Measurements from ENCODE around the gene CDC42BPB.

The CDC42BPB gene

DNA sequence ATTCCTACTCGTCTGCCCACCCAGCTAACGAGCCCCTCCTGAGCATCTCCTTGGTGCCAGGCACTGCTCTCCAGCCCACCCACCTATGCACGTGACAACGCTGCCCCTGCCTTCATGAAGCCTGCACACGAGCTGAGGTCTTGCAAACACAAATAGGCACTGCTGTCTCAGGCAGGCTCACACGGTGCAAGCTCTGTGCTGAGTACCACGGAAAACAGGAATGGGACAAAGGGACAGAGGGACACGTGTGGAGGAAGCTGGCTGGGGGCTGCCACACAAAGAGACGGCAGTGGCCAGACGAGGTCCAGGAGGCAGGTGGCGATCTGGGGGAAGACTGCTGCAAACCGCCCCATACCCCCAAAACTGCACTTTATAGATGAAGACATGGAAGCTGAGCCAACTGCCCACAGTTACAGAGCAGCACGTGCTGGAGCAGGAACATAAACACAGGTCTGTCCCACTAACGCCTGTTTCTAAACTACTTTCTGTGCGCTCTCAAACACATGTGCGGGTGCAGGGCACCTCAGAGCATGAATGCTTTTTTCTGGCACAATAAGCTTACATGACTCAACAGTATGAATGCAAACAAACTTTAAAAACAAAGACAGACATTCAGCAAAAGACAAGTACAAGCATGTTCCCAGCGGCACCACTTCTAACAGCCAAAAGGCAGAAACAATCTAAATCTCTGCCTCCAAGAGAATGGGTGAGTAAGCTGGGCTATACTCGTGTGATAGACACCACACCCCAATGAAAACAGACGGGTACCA lies 70.4 kb downstream of the CDC42BPB start:
- no peak for DNase-seq

DNA sequence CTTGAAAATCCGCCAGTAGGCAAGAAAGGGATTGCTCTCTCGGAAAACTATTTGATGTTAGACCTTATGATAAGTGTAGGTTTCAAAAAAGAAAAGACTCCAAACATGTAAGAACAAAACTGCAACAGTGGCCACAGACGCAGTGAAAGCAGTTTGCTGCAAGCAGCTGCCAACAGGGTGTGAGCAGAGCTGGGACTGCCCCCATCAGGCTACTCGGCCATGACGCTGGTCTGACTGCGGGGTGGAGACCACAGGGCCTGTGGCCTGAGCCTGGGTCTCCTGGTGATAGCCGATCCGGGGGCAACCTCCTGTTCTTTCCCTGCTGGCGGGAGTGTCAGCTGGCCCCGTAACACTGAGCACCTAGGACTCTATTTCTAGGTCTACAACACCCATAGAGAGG lies 71.7 kb downstream of the CDC42BPB start:
- DNase-seq: no peak

DNA sequence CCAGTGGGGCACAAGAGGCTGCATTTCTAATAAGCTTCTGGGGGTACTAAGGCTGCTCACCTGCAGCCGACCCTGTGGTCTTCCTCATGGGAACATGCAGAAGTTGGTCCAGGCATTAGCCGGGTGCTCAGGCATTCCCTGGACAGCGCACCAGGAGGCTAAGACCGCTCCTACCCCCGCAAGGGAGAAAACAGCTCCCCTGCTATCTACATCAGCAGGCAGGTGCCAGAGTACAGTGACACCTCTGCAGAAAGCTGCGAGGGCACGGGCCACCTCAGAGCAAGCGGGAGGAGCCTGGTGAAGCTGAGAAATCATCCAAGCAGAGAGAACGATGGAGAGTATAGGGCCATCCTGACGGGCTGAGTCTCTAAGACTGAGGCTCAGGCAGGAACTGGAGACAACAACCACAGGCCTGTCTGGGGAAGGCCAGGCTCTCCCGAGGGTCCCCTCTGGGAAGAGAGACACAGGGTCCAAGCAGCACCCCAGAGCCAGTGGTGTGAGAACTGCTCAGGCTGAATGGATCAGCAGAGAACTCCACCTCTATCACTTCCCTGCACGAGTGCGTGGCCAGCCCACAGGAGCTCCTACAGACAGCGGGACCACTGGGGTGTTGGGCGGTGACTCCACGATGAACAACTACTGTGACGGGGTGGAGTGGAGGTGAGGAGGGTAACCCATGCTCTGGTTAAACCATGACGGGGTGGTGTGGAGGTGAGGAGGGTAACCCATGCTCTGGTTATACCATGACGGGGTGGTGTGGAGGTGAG lies 72.8 kb downstream of the CDC42BPB start:
- DNase-seq: no peak

DNA sequence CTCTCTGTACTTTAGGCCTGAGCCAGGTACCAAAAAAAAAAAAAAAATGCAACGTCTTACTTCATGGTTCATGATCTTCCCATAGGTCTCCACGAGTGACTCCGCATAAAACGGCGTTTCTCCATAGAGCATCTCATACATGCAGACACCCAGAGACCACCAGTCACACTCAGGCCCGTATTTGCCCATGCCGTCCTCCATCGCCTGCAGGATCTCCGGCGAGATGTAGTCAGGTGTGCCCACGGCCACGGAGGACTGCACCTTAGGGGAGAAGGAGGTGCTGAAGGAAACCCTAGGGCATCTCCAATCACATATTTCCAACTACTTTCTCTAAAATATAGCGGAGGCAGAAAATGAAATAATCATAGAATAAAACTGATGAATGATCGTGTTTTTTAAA lies 73.9 kb downstream of the CDC42BPB start:
- DNase-seq: no peak

DNA sequence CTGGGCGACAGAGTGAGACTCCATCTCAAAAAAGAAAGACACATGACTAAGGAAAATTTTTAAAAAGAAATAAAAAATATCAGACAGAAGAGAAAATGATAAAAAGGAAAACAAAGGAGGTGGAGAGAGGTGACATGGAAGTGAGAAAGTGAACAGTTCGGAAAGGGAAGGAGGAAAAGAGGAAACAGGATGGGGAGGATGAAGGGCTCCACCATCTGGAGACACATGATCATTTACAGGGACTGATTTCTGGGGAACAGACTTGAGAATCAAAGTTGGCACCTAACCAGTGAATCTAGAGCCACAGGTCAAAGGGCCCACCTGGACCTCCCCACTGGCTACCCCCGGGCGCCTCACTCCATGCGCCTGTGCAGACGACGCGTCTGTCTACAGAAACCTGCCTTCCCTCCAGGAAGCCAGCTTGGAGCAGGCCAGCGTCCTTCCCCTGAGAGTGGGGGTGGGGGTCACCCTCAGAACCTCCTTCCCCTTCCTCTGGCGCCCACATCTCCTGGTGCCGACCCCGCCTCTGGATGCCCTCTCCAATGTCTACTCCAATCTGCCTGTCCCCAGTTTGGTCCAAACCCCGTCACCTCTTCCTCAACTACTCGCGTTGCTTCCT lies 74.4 kb downstream of the CDC42BPB start:
- DNase-seq: no peak

DNA sequence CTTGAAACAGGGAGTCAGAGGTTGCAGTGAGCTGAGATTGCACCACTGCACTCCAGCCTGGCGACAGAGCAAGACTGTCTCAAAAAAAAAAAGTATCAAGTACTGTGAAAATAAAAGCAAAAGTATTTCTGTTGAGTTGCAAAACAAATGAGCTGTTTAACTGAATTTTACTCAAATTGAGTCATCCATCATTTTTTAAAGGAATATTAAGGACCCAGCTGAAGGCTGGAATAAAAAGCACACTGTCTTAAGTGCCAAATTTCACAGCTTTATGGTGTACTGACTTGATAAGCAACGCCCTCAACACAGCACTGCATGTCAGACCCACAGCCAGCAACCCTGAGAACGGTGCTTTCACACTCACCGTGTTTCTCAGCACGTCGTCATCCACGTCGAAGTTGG lies 76.9 kb downstream of the CDC42BPB start:
- DNase-seq: no peak

DNA sequence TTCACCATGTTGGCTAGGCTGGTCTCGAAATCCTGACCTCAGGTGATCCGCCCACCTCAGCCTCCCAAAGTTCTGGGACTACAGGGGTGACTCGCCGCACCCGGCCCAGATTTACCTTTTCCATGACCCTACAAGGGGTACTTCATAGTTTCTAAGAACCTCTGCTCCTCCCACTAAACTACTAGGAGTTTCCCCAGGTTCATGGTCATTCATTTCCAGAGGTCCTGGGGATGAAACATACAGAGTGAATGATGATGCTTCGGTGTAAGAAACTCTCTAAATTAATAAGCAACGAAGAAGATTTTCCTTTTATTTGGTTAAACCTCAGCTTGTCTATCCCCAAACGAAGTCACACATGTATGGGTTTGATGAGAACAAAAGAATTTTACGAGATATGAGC lies 77.9 kb downstream of the CDC42BPB start:
- no peak for DNase-seq

DNA sequence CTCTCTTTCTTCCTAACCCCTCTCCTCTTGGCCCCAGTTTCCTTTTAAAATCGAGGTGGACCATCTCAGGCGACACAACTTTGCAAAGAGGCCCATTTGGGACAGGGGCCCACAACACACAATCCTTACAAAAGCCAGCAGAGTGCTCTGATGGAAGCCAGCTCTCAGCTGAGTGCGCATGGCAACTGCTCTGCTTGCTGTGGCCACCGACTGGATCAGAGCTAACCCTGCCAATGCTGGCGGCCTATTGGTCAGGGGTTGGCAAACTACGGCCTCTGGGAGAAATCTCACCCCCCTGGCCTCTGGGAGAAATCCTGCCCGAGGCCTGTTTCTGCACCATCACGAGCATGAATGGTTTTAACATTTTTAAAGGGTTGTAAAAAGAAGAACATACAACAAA lies 79.9 kb downstream of the CDC42BPB start:
- no peak for DNase-seq

DNA sequence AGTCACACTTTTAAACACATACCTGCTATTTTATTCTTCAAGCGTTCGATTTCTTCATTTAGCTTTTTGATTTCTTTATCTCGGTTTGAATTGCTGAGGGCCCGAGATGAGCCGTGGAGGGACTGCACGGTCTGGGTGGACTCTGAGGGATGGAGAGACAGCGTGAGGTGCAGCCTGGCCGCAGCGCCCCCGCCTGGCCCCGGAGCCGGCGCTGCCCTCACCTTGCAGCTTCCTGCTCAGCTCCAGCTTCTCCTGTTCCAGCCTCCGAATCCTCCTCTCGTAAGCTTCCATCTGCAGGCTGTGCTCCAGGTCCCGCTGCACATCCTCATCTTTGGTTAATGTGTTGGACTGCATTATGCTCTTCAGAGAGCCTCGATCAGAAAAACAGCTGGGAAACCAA lies 81.7 kb downstream of the CDC42BPB start:
- DNase-seq: no peak

DNA sequence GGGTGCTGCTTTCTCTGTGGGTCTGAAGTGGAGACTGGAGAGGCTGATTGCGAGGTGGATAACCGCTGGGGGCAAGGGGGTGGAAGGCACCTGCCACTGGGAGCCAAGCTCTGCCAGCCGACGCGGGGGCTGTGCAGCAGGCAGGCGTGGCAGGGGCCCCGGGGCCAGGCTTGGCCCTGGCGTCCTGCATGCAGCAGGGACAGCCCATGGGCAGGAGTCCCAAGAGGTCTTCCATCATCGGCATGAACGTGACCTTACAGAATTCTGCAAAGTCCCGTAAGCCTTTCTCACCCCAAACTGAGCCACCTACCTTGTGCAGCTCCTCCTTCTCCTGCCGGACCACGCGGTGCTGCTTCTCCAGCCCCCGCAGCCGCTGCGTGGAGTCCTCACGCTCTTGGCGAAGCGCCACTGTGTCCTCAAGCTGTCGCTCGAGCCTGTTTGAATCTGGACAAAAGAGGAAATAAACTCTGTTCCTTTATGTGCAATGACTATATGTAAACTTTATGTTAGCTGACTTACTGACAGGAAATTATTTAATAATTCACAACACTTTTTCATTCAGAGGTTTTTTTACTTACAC lies 83.6 kb downstream of the CDC42BPB start:
- DNase-seq: no peak

DNA sequence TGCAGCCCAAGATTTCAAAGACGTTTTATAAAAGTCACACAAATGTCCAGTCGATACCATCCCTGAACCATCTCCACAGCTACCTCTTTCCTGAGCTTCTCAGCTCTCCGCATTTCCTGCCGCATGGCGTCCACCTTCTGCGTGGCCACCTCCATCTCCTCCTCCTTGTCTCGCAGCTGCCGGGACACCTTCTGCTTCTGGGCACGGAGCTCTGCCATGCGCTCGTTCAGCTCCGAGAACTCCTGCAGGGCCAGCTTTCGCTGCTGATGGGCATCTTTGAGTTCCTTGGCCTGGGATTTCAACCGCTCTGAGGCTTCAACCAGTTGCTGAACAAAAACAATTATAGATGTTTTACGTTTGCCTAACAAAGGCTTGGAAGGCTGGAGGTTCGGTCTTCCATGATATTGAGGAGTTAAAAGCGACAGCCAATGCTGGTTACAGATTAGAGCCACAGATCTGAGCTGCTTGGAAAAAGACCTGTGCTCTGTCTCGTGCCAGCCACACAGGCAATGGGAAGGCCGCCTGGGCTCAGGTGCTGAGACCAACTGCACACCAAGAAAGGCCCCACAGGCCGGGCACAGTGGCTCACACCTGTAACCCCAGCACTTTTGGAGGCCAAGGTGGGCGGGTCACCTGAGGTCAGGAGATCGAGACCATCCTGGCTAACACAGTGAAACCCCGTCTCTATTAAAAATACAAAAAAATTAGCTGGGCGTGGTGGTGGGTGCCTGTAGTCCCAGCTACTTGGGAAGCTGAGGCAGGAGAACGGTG lies 85.3 kb downstream of the CDC42BPB start:
- DNase-seq: no peak

DNA sequence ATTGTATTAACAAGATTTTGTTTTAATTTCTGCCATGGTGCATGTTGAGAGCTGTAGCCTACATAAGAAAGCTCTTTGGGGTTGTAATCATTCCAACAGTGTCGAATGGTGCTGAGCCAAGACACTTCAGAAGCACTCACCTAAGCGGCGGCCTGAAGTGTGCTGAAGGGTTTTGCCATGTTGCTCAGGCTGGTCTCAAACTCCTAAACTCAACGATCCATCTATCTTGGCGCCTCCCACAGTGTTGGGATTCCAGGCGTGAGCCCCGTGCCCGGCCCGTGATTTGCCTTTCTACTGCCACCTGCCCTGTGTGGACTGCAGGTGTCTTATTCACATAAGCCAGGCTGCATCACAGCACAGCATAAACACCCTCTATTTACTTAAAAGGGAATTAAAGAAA lies 86.0 kb downstream of the CDC42BPB start:
- DNase-seq: no peak

DNA sequence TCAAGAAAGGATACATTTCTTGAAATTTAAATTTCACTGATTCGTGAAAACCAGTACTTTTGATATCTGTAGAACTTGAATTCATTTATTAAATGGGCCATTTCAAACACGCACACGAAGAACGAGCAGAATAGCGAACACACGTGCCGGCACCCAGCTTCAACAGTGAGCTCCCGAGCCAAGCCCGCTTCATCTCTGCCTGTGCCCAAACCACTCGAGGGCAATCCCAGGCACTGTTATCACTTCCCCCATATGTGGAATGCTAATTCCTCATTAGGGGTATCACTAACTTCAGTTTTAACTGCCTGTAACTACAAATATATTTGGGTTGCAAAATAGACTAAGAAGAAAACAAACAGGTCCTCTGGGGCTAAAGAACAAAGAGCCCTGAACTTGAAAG lies 86.9 kb downstream of the CDC42BPB start:
- DNase-seq: no peak

DNA sequence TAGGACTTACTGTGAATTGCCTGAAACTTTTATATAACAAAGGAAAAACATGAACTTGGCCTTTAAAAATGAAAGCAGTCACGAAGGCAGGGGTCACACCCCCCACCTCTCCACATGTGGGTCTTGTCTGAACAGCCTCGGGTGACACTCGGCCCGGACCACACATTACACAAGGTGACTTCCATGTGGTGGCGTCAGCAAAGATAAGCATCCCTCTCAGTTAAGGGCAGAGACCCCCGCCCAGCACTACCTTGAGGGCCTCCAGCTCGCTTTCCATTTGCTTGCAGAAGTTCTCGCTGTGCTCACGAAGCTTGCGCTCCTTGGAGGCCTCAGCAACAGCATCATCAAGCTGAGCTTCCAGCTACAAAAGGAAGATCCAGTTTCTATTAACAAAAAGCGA lies 87.4 kb downstream of the CDC42BPB start:
- DNase-seq: no peak

DNA sequence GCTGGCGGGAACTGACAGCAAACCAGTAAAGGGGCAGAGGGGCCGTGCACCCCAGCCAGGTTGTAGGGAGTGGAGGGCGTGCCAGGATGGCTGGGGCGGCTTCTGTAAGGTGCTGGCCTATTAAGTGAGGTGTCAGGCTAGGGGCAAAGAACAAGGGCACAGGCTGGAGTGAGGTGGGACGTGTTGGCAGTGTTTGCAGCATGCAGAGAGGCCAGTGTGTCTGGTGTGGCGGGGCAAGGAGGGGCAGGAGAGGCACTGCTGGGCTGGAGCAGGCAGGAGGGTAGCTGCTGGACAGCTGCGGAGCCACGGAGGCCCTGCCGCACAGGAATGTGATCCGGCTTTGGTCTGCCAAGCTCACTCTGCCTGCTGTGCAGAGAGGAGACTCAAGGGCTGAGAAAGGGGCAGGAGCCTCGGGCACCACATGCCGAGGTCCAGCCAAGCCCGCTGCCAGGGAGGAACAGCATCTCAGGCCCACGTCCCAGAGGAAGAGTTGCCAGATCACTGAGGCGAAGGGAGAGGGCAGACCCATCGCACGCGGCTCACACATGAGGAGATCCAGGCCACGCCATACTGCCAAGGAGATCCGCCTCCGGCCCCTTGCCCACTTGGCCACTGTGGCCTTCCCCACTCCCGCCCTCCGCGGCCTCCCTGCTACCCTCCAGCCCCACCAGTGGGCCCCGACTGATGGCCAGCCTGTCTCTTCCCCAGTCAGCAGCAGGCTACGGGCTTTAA lies 88.1 kb downstream of the CDC42BPB start:
- DNase-seq: no peak

DNA sequence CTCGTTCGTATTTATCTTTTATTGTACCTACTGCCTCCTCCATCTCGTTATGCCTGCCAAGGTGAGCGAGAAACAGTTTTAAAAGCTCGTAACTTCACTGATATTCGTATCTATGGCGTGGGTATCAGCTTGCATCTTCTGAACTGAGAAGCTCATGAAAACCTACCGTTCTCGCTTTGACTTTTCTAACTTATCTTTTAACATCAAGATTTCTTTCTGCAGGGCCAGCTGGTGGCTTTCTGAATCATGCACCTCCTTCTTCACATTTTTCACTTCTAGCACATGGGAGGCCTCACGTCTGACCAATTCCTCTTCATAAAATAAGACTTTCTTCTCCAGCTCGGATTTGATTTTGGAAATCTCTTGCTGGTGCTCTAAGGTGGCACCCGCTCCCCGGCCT lies 89.0 kb downstream of the CDC42BPB start:
- DNase-seq: no peak

DNA sequence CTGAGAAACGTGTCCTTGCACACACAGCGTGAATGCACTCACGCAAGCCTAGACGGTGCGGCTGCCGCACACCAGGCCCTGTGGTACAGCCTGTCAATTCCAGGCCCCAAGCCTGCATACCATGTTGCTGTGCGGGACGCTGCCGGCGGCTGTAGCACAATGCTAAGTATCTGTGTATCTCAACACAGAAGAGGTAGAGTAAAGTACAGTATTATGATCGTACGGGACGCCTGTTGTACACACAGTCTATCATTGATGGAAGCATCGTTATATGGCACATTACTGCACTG lies 89.9 kb downstream of the CDC42BPB start:
- DNase-seq: no peak

DNA sequence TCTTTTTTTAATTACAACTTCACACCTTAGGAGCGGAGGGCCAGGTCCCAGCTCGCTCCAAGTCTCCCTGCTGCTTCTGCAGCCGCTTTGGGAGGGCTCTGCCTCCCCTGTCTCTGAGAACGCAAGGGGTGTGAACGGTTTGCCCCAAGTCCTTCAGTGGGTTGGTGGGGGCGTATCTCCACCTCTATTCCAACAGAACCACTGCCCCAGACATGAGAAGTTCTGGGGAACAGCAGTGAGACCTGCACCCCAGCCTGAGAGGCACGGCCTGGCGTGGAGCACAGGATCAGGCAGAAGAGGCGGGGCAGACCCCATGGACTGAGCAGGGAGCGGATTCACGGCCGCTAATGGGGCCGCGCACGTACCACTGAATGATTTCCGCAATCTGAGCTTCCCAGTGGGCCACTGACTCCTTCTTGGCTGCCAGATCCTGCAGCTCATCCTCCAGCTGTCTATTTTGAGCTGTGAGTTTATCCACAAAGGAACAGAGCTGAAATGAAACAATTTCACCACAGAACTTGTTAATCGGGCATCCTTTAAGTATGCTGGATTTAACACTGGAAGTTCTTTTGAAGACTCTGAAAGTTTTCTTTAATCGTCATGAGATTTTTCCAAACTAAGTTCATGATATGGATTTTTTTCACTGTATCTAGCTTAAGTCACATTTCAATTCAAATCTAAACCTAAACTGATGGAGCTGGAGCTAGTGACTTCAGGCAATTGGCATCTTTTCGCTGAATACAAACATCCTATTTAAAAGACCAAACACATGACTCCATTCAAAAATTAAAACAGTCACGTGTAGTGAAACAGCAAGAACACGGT lies 90.5 kb downstream of the CDC42BPB start:
- DNase-seq: no peak

DNA sequence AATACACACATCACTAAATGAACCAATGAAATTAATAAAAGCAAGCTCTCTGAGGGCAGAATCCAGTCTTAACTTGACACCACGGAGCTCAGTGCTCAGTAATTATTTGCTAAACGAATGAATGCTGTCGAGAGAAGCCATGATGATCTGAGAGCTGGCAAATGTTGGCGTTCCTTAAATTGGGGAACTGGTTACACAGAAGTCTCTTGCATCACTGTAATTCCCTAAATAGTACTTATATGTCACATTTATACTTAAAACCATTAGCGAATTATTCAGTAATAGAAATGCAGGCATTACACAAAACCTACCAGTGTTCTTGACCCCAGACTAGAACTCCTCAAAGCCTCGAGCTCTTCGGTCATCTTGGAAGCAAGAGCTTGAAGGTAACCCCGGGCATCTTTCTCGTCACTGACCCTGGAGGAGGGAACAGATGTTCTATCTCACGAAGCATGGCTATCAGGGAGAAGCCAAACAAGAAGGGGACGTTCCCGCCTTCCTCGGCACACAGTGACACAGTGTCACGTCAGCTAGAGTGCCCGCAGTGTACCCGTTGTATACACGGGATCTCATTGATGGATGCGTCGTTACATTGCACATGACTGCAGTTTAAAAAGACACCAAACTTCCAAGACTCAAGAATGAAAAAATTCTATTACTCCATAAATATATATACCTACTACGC lies 91.2 kb downstream of the CDC42BPB start:
- no peak for DNase-seq

DNA sequence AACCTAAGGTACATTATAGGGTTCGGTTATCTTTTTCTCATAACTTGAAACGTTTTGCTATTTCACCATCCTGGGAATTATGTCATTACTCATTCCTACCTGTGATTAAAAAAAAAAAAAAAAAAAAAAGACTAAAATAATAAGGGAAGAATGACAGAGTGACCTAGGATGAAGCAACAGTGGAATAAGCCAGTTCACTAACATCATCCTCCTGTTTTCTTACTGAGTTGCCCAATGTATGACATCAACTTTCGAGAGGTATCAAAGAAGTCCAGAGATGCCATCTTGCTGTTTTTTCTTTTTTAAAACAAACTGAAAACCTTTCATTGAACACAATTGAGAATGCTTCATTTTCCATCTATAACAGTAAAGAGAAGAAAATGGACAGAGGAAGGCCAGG lies 92.1 kb downstream of the CDC42BPB start:
- no peak for DNase-seq

DNA sequence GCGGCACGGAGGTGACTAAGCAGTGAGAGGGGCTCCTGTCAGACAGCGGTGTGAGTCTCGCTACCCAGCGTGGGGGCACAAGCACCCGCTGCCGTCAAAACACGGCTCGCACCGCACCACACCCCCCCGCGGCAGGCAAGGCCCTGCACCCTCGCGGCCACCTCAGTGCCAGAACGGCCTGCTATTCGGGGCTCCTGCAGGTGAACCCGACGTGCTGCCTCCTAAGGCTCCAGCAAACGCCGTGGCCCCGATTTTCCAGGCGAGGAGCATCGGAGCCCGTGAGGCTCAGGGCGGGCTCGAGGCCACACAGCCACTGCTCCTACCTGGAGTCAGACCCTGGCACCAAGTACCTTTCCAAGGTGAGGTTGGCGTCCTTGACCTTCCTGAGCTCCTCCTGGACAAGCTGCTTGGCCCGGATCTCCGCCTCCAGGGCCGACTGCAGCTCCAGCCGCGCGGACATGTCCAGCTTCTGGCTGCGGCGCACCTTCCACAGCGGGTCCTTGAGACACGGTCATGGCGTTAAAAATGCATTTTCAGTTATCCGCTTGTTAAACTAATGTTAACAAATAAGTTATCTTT lies 93.1 kb downstream of the CDC42BPB start:
- no peak for DNase-seq
